Stimulated activated CD4-positive, alpha-beta T cell treated with anti-CD3 and anti-CD28 coated beads, Interleukin-4, amount 100 ng/mL, for 24 hours (primary cell): ENCODE results near the gene ELF2.
"Not testable (repeated sequence)": the region's sequence is repeated elsewhere in the genome, so short reads cannot be mapped to it uniquely, and the experiment has no call there.

Experiments used
- DNase-seq: peaks from one replicate; pipeline ENCODE4 v3.0.0-alpha.2; 2020

ELF2 gene

DNA sequence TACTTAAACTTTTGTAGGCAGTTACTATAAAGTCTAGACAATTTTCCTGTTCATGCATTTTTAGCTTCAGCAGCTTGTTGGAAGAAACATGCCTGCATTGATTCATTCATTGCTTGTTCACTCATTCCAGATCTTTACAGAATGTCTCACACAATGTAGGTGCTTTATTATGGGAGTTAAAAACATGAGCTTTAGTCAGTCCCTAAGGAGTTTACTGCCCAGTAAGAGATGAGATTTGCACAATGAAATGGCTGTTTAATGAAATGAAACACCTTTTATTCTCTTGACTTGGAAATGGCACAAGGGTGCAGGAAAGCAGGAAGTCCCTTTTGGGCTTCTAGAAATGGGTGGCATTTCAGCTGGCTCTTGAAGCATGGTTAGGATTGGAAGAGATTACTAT is 158.5 kb downstream of the ELF2 start:
- no peak for DNase-seq

DNA sequence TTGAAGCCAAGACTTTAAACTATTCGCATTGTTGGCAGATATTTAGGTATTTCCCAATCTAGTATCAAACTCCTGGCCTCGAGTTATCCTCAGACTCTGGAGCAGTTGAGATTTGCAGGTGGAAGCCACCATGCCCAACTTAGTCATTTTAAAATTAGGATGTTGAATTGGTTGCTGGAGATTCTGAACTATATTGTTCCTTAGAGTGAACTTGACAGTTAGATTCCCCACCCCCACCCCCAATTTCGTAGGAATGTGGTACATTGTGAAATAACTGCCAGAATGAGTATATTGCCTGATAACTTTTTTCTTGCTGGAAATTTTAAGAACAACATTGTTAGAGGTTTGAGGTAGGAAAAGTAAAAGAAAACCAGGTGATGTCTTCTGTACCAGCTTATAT is 159.2 kb downstream of the ELF2 start:
- DNase-seq: no peak

DNA sequence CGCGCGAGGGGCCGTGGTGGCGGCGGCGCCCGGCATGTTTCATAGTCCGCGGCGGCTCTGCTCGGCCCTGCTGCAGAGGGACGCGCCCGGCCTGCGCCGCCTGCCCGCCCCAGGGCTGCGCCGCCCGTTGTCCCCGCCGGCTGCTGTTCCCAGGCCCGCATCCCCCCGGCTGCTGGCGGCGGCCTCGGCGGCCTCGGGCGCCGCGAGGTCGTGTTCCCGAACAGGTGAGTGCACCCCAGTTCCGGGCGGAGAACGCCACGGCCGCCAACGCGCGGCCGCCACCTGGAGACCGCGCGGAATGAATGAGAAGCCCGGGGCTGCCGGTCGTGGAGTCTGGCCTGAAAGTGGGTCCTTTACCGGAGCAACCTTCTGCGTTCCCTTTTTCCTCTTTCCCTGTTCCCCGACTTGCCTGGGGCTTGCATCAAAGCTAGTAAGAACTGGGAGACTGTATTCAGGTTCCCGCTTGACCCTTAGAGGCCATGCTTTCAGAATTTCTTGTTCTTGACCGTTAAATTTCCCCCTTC is 161.0 kb downstream of the ELF2 start:
- peak; percentile 48 for DNase-seq

DNA sequence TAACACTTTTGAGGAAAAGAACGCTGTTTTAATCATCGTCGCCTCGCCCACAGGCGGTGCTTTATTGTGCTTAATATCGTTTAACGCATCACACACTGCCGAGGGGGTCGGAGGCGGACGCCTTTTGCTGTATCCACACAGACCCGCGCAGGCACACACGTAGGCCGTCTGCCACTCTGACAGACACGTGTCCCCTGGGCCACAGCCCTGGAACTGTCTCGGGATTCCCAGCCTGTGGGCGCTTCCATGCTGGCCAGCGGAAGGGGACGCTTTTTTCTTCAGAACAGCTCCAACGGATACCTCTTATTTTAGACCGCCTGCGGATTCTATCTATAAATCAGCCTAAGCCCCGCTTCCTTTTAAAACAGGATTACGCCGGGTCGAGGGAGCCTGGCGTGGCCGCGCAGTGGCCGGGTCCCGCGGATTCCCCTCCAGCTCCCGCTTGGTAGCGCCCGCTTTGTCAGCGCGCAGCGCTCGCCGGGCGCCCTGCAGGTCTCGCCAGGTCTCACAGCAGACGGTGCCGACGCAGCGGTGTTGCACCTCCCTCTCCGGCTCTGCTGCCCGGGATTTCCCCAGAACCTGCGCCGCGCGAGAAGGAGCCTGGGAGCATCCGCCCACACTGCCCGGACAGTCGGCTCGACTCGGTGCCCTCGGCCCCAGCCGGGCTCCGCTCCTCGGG is 161.6 kb downstream of the ELF2 start, which contains the start of gene NOCT:
NOCT (plus strand) TSS at position 513 of the 679 bp plus-strand sequence. CDS start 201 bp downstream, outside the sequence.
- DNase-seq: peak; percentile 95

DNA sequence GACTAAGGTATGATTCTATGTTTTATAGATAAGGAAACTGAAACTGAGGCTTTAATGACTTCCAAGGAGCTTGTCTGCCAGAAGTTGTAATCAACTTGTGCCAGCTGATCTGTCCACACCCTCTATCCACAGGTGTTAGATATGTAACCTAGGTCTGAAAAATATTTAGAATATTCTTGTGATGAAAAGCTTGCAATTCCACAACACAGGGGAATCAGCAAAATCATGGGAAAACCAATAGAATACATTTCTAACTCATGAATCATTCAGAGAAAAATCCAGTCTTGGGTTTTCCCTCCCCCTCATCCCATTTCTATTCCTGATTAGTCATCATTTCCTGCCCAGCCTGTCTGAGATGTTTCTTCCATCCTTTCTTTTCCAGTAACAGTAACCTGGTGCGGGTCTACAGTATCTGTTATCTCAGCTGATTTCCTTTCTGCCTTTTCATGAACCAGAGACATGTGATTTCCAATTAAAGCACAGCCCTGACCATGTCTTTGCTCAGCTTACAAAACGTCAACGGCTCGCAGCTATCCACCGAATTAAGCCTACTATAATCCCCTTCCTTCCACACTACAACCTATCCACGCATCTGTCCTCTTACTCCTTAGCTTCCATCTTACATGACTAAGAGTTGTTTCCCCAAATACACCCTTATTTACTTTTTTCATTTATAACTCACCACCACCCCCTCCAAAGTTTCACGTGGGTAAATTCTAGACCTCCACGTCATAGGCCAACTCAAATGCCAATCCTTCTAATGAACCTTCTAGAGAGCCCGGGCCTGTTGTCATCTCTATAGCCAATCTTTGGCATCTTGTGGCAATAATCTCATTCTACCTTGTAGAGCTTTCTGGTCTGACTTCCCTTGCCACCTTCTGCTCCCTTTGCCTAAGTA is 162.4 kb downstream of the ELF2 start:
- peak; percentile 6 for DNase-seq

DNA sequence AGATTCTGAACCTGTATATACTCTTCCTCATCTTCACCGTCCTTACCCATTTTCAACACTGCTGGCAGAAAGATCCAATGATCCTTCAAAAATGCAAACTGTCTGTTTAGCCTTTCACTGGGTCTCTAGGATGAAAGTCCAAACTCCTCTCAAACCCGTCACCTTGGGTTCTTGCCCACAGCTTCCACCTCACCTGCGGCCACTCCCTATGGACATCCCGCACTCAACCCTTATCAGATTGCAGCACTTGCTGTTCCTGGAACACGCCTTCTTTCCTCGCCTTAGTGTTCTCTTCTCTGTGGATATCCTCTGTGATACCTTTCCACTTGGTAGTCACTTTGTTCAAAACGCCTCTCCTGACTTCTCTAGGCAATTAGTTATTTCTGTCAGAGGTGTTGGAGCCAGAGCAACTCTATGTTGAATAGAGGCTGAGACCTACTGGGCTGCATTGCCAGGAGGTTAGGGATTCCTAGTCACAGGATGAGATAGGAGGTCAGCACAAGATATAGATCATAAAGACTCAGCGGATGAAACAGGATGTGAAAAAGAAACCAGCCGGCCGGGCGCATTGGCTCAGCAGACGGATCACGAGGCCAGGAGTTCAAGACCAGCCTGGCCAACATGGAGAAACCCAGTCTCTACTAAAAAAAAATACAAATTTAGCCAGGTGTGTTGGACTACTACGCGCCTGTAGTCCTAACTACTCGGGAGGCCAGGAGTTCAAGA is 165.6 kb downstream of the ELF2 start:
- DNase-seq: no peak

DNA sequence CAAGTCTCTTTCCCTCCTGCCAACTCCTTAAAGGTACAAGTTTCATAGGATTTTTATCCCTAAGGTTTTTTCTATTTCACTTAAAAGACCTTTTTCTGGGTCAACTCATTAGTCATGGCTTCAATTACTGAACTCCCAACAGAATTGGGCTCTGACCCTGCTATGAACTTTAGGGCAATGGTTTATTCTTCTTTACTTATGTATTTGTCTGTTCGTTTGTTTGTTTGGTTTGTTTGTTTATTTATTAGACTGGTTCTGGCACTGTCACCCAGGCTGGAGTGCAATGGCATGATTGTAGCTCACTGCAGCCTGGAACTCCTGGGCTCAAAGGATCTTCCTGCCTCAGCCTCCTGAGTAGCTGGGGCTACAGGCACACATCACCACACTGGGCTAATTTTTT is 167.3 kb downstream of the ELF2 start:
- no peak for DNase-seq

DNA sequence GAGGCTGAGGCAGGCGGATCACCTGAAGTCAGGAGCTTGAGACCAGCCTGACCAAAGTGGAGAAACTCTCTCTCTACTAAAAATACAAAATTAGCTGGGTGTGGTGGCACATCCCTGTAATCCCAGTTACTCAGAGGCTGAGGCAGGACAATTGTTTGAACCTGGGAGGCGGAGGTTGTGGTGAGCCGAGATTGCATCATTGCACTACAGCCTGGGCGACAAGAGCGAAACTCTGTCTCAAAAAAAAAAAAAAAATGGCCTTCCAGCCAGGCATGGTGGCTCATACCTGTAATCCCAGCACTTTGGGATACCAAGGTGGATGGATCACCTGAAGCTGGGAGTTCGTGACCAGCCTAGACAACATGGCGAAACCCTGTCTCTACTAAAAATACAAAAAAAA is 168.7 kb downstream of the ELF2 start:
- not testable (repeated sequence) for DNase-seq

DNA sequence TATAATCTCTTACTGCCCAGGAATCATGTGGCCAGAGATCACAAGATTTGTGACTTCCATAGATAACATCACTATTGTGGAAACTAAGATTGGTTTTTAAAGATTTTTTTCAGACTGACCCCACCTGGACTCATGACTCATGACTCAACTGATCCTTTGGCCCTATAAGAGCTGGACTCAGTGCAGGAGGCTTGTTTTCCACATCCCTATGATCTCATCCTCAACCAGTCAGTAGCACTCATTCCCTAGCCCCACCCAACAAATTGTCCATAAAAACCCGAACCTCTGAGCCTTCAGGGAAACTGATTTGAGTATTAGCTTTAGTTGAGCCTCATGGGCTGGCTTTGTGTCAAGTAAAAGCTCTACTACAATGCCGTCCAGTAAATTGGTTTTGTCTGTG is 169.4 kb downstream of the ELF2 start:
- DNase-seq: no peak
